ENCODE data around the gene CEACAM16.
A peak's percentile ranks its signal among the peaks of the same experiment; 100 is the strongest.

Gene CEACAM16

GRCh38 chr19:44725251-44725650, 26.3 kb downstream of the CEACAM16 start:
- DNase-seq (ENCODE audit: low read depth) = no peak

GRCh38 chr19:44725684-44726083, 26.7 kb downstream of the CEACAM16 start:
- DNase-seq (ENCODE audit: low read depth) = no peak

- no peak for DNase-seq (ENCODE audit: low read depth)
These were observed 27.5 kb downstream of the CEACAM16 start for GRCh38 chr19:44726465-44726864.

- DNase-seq (ENCODE audit: low read depth) = no peak
These were observed 29.2 kb downstream of the CEACAM16 start for GRCh38 chr19:44728178-44728577.

- DNase-seq (ENCODE audit: low read depth) = no peak
These were observed 30.6 kb downstream of the CEACAM16 start for GRCh38 chr19:44729516-44730033.

- DNase-seq (ENCODE audit: low read depth) = no peak
These were observed 32.1 kb downstream of the CEACAM16 start for GRCh38 chr19:44731081-44731480.

- DNase-seq (ENCODE audit: low read depth) = no peak
These were observed 32.7 kb downstream of the CEACAM16 start for GRCh38 chr19:44731622-44732021.

GRCh38 chr19:44732235-44733014, 33.5 kb downstream of the CEACAM16 start:
- no peak for DNase-seq (ENCODE audit: low read depth)

GRCh38 chr19:44734357-44734756, 35.4 kb downstream of the CEACAM16 start:
- DNase-seq (ENCODE audit: low read depth) = no peak

GRCh38 chr19:44735011-44735410, 36.1 kb downstream of the CEACAM16 start:
- DNase-seq (ENCODE audit: low read depth) = no peak

- no peak for DNase-seq (ENCODE audit: low read depth)
These were observed 38.5 kb downstream of the CEACAM16 start for GRCh38 chr19:44737238-44738071.

GRCh38 chr19:44738136-44738535, 39.2 kb downstream of the CEACAM16 start:
- no peak for DNase-seq (ENCODE audit: low read depth)

- no peak for DNase-seq (ENCODE audit: low read depth)
These were observed 39.9 kb downstream of the CEACAM16 start for GRCh38 chr19:44738603-44739558.

GRCh38 chr19:44740351-44740824, 41.4 kb downstream of the CEACAM16 start:
- DNase-seq (ENCODE audit: low read depth) = no peak

- no peak for DNase-seq (ENCODE audit: low read depth)
These were observed 42.3 kb downstream of the CEACAM16 start for GRCh38 chr19:44741258-44741731.

- peak; percentile 95 for DNase-seq (ENCODE audit: low read depth)
These were observed 42.9 kb downstream of the CEACAM16 start for GRCh38 chr19:44741841-44742329.

GRCh38 chr19:44742330-44743061, 43.5 kb downstream of the CEACAM16 start:
- DNase-seq (ENCODE audit: low read depth) = no peak

GRCh38 chr19:44744871-44745332, 46.0 kb downstream of the CEACAM16 start:
- DNase-seq (ENCODE audit: low read depth) = no peak

GRCh38 chr19:44745341-44745831, 46.4 kb downstream of the CEACAM16 start:
- DNase-seq (ENCODE audit: low read depth) = no peak

GRCh38 chr19:44745887-44746600, 47.1 kb downstream of the CEACAM16 start:
- DNase-seq (ENCODE audit: low read depth) = no peak

All from non-pigmented ciliary epithelial cell (primary cell).